ENCODE data around the gene ILDR2. TPM values are rescaled to one million over a fixed set of nuclear protein-coding genes. Genes with fewer than 3 reads are reported as not detected.
A peak's percentile ranks its signal among the peaks of the same experiment; 100 is the strongest.

Gene ILDR2
- total and polyA plus RNA-seq, 7 donors: 0.01 to 0.30 (median 0.12) TPM

DNA sequence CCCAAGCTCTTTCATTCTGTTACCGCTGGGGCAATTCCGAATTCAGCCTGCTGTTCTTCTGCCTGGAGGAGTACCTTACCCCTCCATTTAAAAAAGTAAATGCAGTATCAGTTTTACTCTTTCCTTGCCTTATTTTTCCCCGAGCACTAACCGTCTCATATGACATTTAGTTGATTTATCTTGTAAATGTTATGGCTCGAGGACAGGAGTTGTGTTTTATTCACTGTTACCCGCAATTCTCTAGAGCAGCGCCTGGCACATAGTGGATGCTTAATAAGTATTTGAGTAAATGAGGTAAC is 98.9 kb downstream of the ILDR2 start:
- Histone ChIP-seq H3K27me3 (ENCODE audit: insufficient read depth in 3 of 3, low read length in 2 of 3) (no peaks in the 10 kb centered on the region), H3K36me3 (ENCODE audit: insufficient read depth in 1 of 2, low read depth in 1 of 2) (no peaks in the 10 kb centered on the region), H3K4me3 (peak overlapping the region; percentile 84), H3K27ac (peak overlapping the region; percentile 61), H3K9me3 (no peaks in the 10 kb centered on the region), H3K4me1 (peaks cover 16% of the 10 kb centered on the region)
- intact Hi-C loops (cut with DNase I): loop anchor here (5.0 kb wide), 2 partner anchors 34 to 181 kb away; no protein-coding TSS in a partner anchor
- TF ChIP-seq, protein P1, sequence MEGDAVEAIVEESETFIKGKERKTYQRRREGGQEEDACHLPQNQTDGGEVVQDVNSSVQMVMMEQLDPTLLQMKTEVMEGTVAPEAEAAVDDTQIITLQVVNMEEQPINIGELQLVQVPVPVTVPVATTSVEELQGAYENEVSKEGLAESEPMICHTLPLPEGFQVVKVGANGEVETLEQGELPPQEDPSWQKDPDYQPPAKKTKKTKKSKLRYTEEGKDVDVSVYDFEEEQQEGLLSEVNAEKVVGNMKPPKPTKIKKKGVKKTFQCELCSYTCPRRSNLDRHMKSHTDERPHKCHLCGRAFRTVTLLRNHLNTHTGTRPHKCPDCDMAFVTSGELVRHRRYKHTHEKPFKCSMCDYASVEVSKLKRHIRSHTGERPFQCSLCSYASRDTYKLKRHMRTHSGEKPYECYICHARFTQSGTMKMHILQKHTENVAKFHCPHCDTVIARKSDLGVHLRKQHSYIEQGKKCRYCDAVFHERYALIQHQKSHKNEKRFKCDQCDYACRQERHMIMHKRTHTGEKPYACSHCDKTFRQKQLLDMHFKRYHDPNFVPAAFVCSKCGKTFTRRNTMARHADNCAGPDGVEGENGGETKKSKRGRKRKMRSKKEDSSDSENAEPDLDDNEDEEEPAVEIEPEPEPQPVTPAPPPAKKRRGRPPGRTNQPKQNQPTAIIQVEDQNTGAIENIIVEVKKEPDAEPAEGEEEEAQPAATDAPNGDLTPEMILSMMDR (IDR thresholded peaks at IDR 0.05): no peak
- DNase-seq: no peak
- WGBS, 3 donors: 1 to 2% (median 1%) methylated on average over 7 of the region's 7 CpGs
- no peak for ATAC-seq

DNA sequence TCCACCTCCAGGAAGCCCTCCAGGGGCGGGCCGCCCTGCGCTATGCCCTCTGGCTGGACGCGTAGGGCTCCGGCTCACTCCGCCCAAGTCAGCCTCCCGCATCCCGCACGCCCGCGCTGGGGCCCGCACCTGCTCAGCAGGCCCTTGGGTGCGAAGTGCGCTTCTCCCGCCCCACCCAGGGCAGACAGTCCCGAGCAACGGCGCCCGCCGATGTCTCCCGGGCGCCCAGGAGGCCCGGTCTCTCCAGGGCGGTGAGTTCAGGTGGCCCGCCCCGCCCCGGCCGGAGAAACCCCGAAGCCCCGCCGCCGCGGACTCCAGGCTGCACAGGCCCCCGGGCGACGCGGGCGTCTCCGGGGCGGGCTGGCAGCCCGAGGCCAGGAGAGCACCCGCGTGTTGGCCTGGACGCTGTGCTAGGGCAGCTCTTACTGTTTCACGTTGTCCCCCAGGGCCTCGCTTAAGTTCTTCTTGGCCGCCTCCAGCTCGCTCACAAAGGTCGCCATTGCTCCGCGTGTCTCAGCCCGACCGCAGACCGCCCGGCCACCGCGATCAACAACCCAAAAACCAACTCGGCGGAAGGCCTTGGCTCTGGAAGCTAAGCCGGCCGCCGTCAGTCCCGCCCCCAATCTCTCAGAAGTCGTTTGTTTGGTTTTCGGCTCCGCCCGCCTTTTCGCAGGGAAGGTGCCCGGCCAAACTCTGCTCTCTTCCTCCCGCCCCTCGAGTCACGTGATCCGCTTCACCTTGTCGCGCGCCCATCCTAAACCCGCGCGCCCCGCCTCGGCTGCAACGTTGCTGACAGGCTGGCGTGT is 99.4 kb downstream of the ILDR2 start, which contains the start of gene TADA1:
Gene TADA1 (minus strand): TSS at position 531 of the 806 bp plus-strand sequence. CDS start 31 bp downstream, at position 500.
- WGBS, 3 donors: 0 to 1% (median 0%) methylated on average over 78 to 84 of the region's 84 CpGs

DNA sequence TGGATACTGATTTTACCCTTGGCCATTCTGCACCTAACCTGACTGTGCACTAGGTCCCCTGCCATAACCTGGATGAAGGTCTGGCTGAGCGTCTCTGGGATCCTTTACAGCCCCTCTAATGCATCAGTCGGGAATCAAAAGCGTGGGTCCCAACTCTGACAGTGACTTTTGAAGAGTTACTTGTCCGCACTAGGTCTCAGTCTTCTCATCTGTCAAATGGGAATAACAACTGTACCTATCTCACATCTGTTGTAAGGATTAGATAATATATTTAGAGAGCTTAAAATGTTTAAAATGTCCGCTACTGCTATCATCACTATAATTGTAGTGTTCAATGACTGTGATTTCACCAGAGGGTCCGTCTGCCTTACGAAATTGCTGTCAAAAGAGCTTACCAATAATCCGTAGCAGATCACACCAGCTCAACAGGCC is 100.0 kb downstream of the ILDR2 start:
- H3K27me3 ChIP-seq (ENCODE audit: insufficient read depth in 3 of 3, low read length in 2 of 3): no peaks in the 10 kb centered on the region
- TF ChIP-seq, protein P1 (IDR thresholded peaks at IDR 0.05): no peak
- intact Hi-C loops (cut with DNase I): loop anchor here (2.0 to 5.0 kb wide), 3 partner anchors 31 to 182 kb away; no protein-coding TSS in a partner anchor
- no peak for ATAC-seq
- peak overlapping the region; percentile 90 for H3K27ac ChIP-seq
- no peaks in the 10 kb centered on the region for H3K9me3 ChIP-seq
- no peak for DNase-seq
- WGBS, 3 donors: 31 to 40% (median 35%) methylated on average over 8 of the region's 8 CpGs
- peaks cover 16% of the 10 kb centered on the region for H3K4me1 ChIP-seq
- H3K4me3 ChIP-seq: peak overlapping the region; percentile 84
- no peaks in the 10 kb centered on the region for H3K36me3 ChIP-seq (ENCODE audit: insufficient read depth in 1 of 2, low read depth in 1 of 2)

More for the DNA sequence above, 99.4 kb downstream of the ILDR2 start, which contains the start of gene TADA1:
- H3K9me3 ChIP-seq: no peaks in the 10 kb centered on the region
- no peaks in the 10 kb centered on the region for H3K27me3 ChIP-seq (ENCODE audit: insufficient read depth in 3 of 3, low read length in 2 of 3)
- H3K36me3 ChIP-seq (ENCODE audit: insufficient read depth in 1 of 2, low read depth in 1 of 2): no peaks in the 10 kb centered on the region
- peaks cover 16% of the 10 kb centered on the region for H3K4me1 ChIP-seq
- peak within 1 kb of the TSS; percentile 84 for H3K4me3 ChIP-seq
- peak; percentile 95 to 96 (median 96) for ATAC-seq
- TF ChIP-seq, protein P1 (IDR thresholded peaks at IDR 0.05): peak; percentile 28
- H3K27ac ChIP-seq: peak within 1 kb of the TSS; percentile 90
- peak; percentile 99 for DNase-seq
- intact Hi-C loops (cut with DNase I): loop anchor here (2.0 to 5.0 kb wide), 3 partner anchors 31 to 181 kb away; no protein-coding TSS in a partner anchor

DNA sequence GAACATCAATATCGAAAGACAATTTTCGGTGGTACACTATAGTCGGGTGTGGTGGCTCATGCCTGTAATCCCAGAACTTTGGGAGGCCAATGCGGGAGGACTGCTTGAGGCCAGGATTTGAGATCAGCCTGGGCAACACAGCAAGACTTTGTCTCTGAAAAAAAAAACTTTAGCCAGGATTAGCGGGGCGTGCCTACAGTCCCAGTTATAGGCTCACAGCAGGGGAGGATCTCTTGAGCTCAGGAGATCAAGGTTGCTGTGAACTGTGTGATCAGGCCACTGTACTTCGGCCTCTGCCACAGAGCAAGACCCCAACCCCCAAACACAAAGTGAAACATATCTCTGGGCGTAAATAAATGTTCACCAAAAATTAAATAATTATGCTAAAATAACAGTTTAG is 100.9 kb downstream of the ILDR2 start:
- intact Hi-C loops (cut with DNase I): loop anchor here in 1 of 2 donors (2.0 kb wide), 1 partner anchor 30 kb away; no protein-coding TSS in a partner anchor
- 85 to 92% (median 92%) methylated on average over 8 of the region's 8 CpGs for WGBS, 3 donors
- Histone ChIP-seq H3K27me3 (ENCODE audit: insufficient read depth in 3 of 3, low read length in 2 of 3) (no peaks in the 10 kb centered on the region), H3K27ac (no peak overlapping the region), H3K36me3 (ENCODE audit: insufficient read depth in 1 of 2, low read depth in 1 of 2) (peaks cover 0 to 2% of the 10 kb centered on the region in 2 donors), H3K4me3 (no peak overlapping the region), H3K4me1 (peaks cover 16% of the 10 kb centered on the region), H3K9me3 (no peaks in the 10 kb centered on the region)
- TF ChIP-seq, protein P1 (IDR thresholded peaks at IDR 0.05): no peak
- ATAC-seq: no peak
- no peak for DNase-seq
